GM21619 (cell line): ENCODE data around the gene NOXA1.

Experiments used
- ATAC-seq: cut with Tn5 transposase; IDR thresholded peaks from one replicate; pipeline ENCODE4 v1.9.1; 2021; ENCODE audit not compliant: unreplicated experiment

Gene NOXA1

DNA sequence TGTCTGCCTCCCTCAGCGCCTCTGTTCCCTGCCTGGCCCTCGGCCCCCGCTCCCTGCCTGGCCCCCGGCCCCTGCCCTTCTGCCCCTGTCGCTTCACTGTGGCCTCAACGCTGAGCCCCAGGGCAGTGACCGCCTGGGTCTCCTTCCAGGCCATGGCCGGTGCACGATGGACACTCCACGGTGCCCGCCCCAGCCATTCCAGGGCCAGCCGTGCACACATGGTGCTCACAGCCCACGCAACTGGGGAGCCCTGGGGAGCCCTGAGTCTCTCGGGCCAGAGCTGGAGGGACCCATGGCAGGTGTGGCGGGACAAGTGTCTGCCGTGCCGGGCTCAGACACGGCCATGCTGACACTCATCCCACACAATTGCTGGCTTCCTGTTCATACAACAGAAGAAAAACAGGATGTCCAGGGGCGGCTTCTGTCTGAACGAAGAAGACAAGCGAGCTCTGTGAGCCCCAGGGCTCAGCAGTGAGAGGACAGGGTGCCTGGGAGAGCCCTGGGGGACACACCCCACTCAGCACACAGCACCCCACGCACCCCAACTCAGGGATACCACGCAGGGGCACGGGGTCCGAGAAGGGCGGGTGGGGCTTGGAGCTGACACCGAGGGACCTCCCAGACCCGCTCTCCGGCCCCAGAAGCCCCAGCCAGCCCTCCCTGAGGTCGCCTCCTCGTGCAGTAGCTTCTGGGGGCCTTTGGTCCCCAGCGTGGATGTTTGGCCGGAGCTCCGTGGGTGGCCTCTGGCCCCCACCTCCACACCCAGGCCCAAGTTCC lies 35.9 kb upstream of the NOXA1 start:
- no peak for ATAC-seq

DNA sequence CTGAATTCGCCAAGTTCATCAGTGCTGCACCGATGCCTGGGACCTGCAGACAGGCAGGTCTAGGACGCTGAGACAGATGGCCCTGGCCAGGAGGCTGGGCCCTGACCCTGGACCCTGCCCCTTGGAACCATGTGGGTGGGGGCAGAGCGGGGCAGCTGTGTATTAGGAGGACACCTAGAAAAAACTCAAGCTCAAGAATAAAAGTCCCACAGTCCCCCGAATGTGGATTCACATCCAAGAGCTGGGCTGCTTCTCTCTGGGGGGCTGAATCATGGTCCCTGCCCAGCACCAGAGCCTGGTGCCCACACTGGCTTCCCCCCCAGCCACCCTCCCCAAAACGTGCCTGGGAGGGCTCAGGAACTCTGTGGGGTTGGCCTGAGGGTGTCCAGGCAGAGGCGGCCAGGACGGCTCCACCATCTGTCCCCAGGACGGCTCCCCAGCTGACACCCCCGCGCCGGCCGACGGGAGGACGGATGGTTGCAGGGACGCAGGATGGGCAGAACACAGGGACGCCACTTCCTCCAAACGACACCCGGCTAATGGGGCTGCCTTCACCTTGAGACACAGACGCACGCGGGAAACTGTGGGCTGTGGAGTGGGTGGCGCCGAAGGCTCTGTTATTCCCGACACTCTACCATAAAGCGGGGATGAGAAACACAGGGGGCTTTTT lies 35.2 kb upstream of the NOXA1 start:
- no peak for ATAC-seq

DNA sequence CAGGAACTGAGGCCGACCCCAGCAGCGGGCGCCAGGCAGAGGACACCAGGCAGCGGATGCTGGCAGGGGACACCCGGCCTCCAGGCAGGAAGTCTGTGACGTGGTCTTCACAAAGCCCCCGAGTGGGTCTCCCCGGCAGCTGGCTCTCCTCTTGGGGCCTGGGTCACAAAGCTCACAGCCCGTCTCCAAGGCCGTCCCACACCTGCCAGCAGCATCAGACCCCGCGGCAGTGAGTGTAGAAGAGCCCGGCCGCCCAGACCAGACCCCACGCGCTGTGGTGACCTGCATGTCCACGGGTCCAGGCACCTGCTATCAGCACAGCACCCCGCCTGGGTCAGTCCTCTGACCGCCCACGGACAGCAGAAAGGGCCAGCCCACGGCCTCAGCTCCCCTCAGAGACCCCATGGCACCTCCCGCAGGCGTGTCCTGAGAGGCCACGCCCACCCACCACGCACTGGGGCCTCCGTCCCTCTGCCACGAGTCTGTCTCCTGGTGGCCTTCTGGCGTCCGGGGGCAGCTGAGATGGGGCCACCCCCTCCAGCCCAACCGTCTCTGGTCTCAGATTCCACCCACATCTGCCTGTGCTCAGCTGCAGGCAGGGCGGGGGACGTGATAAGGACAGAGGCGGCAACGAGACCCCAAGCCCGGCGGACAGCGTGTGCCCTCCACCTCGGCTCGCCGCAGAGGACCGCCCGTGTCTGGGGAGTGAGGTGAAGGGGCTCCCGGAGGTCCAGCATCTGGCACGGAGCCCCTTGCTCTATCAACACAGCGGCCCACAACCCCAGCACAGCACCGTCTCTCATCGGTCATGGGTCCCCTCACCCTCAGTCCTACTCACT lies 34.4 kb upstream of the NOXA1 start:
- ATAC-seq = no peak

DNA sequence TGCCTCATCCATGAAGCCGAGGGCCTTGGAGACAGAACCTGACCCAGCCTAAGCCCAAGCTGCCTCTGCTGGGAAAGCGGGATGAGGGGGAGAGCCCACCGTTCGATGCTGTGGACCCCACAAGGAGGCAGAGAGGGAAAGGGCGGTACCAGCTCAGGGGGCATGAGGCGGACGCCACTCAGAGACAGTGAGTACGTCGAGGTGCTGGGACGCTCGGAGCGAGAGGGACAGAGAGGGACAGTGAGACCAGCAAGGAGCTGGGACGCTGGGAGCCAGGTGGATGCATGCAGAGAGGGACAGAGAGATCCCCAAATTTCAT lies 33.8 kb upstream of the NOXA1 start:
- no peak for ATAC-seq

DNA sequence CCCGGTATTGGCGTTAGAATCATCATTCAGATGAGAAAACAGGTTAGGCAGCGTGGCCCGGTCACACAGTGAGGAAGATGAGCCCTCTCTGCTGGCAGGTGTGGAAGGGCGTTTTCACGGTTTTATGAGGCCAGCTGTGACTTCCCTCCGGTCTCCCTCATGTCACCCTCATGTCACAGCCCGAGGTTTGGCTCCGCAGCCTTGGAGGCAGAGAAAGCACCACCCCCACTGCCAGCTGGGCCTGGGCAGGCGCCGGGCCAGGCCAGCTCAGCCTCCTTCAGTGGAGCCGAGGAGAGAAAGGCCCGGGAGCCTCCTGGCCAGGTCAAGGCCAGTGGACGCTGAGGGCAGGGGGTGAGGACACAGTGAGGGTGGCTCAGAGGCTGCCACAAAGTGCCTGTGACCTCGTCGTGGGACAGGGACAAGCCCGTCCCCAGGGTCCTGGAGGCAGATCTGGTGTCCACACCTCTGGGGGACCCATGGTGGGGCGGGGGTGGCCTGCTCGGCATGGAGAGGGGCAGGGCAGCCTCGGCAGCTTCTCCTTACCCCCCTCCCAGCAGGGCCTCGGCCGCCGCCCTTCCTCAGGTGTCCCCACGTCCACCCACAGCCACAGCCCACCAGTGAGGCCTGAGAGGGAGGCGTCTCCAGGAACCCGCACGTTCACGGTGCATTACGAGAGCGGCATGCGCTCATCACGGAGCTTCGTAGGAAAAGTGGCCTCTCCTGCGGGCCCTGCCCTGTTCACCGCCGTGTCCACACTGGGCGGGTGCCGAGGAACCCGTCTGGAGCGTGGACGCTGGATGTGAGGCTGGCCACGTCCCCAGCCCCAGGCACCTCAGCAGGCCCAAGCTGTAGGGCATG lies 32.4 kb upstream of the NOXA1 start:
- no peak for ATAC-seq

DNA sequence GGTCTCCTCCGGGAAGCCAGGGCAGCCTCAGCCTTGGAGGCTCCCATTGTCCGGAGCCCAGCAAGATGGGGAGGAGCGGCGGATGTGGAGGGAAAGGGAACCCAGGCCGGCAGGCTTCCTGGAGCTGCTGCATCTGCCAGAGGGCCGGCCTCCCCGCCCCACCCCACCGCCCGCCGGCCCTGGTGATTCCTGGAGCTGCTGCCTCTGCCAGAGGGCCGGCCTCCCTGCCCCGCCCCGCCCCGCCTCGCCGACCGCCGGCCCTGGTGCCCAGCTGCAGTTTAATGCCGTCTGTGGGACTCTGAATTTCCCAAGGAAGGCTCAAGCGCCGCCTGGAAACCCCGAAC lies 31.8 kb upstream of the NOXA1 start:
- no peak for ATAC-seq

DNA sequence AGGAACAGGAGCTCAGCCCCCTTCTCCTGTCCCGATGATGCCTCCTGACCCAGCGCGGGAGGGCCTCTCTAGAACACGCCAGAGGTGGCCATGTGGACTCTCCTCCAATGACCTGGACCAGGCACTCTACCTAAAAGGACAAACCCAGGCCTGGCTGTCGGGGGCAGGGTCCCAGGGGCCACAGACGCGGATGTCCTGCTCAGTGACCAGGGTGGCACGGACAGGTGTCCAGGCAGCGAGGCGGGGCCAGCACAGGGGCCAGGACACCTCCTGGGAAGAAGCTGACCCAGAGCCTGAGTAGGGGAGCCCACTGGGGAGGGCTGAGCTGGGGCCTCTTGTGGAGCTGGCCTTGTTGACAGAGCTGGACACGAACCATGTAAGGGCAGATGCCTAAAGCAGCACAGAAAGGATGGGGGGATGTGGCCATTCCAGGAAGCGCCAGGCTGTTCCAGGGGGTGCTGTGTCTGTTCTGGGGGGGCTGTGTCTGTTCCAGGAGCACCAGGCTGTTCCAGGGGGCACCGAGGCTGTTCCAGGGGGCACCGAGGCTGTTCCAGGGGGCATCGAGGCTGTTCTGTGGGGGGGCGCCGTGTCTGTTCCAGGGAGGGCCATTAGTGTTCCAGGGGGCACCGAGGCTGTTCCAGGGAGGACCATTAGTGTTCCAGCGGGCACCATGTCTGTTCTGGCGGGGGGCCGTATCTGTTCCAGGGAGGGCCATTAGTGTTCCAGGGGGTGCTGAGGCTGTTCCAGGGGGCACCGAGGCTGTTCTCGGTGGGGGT lies 30.8 kb upstream of the NOXA1 start:
- ATAC-seq = no peak

DNA sequence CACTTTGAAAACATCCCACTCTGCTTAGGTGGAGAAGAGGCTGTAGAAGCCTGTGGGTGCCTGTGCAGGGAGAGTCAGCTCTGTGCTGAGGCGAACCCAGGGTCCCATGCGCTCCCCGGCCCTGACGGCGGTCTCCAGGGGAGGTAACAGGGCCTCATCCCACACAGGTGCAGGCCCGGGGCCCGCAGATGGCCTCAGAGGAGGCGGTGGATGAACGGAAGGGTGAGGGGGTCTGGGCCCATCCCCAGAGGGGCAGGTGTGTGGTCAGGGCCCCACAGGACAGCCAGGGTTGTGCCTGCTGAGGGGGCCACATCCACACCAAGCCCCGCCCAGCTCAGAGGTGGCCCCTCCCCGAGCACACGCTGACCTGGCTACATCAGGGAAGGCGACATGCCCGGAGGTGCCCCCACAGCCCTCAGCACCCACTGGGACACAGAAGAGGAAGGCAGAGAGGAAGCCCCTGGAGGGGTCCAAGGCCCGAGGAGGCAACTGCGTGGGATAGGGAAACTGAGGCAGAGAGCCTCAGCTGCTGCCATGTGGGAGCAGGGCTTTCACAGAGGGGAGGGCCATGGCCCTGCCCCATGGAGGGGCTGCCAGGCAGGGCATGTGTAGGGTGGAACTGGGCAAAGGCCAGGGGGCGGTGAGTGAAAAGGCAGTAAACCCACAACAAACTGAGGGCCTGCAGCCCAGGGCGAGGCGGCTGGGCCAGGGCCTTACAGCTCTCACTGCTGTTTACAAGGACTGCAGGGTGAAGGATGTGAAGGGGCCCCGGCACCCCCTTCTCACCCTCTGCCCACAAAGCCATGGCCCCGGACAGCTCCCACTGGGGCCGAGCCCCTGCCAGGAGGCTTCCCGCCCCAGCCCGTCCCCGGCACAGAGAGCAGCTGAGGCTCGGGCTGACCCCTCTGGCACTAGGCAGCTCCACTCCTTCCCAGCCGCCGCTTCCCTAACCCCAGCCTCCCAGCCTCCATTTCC lies 29.7 kb upstream of the NOXA1 start:
- no peak for ATAC-seq

DNA sequence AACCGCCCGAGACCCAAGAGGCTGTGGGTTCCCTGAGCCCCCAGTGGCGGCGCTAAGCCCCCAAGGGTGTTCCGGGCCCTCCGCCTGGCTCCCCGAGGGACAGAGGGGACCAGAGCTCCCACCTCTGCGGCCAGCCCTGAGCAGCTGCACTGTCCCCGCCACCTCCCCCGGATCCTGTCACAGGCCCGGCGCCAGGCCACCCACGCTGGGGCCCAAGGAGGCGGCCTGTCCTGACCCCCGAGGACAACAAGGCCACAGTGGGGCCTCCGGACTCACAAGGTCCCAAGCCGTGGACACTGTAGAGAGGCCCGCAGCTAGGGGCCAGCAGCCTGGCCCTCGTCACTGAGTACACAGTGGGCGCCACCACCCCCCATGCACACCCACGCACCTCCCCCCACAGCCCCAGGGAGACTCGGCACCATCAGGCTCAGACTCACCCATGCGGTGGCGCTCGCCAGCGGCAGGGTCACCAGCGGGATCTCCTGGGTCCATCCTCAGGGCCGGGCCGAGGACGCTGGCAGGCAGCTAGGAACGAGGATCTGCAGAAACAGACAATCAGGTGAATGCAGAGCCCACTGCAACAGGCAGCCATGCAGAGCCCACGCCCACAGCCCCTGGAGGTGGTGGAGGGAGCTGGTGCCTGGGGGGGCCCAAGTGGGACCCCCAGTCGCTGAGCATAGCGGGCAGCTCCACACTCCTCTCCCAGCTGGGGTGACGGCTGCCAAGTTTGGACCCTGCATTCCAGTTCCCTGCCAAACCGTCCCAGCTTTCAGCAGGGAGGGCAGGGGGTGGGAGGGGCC lies 28.1 kb upstream of the NOXA1 start:
- ATAC-seq = no peak

DNA sequence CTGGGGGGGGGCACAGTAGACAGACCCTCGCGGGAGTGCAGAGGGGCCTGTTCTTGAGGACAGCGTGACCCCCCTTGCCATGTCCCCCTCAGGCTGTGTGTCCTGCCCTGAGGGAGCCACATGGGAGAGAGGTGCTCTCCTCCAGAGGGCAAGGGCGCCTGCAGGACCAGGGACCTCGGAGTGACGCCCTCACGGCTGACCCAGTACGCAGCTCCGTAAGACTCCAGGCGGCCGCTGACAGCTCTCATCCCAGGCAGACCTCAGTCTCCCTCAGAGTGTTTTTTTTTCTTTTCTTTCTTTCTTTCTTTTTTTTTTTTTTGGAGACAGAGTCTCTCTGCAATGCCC lies 27.6 kb upstream of the NOXA1 start:
- ATAC-seq = no peak

DNA sequence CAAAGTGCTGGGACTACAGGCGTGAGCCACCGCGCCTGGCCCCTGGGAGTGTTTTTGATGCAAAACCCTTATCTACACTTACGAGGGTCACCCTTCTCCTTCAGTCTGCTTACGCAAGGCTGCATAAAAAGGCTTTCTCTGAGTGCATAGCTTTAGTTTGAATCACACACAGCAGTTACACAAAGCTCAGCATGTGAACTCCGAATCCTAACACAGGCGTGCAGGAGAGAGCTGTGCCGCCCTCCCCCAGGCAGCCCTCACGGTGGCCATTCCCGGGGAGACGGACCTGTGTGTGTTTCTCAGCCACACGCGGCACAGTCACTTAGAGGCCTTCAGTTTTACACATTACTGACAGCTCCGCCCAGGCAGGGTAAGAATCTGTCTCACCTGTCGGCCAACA lies 27.0 kb upstream of the NOXA1 start:
- no peak for ATAC-seq

DNA sequence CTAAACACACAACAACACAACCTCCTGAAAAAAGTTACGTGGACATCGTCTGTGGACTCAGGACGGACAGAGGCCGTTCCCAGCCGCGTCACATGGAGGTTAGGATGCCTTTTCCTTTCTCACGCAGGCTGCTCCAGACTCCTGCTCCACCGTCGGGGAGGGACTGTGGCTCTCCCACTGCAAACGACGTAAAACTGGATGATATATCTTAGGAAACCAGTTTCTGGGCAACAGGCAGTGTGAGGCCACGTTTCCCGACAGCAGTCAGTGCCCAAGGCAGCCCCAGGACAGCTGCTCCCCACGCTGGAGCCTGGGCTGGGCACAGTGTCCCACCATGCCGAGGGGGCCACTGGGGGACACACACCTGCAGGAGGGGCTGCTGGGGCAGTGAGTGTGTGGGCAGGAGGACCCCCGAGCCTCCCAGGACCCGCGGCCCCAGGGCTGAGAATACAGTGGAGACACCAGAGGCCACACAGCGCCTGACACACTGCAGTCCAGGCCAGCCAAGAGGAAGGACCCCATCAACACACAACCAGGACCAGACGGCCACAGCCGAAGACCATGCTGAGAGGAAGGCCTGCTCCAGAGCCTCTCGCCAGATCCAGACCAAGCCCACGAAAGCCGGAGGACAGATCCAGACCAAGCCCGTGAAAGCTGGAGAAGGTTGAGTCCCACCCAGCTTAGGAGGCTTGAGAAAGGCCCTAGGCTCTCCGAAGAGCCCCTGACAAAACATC lies 26.4 kb upstream of the NOXA1 start:
- no peak for ATAC-seq

DNA sequence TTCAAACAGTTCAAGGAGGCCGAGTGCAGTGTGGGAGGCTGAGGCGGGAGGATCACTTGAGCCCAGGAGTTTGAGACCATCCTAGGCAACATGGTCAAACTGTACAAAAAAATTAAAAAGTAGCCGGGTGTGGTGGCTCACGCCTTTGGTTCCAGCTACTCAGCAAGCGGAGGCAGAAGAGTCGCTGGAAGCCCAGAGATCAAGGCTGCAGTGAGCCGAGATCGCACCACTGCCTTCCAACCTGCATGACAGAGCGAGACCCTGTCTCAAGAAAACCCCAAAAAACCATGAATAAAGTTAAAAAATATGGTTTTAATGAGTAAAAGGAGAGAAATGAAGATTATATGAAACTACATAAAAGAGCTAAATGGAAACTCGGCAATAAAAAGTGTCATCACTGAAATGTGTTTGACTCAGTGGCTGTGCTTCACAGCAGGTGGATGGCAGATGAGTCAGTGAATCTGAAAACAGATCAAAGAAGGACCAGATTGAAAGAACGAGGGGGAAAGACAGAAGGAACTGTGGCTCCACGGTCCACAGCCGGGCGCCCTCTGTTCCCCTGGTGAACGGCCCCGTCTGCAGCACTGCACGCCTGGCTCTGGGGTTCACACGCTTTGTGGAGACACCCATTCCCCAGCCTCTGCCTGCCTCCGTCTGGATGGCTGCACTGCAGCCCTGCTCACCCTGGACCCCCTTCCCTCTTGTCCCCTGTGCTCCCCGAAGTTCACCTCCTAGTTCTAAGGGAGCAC lies 25.3 kb upstream of the NOXA1 start:
- no peak for ATAC-seq

DNA sequence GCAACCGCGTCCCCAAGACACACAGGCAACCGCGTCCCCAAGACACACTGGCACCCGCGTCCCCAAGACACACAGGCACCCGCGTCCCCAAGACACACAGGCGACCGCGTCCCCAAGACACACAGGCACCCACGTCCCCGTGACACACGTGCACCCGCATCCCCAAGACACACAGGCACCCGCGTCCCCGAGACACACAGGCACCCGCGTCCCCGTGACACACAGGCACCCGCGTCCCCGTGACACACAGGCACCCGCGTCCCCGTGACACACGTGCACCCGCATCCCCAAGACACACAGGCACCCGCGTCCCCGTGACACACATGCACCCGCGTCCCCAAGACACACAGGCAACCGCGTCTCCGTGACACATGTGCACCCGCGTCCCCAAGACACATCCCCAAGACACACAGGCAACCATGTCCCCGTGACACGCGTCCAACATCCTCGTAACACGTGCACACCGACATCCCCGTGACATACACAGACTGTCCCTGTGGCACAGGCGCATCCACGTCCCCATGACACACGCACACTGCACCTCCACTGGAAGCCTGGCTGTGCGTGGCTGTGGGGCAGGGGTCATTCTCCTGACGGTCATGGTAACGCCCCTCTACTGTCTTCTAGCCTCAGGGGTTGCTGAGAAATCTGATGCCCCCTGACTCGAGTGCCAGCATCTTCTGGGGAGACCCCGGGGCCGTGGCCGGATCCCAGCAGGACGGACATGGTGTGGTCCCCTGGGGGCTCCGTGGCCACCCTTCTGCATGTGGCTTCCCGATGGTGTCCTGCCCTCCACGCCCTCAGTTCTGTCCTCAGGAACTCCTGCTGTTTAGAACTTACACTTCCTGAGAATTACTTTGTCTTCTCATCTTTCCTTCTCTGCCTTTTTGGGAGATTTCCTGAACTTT lies 24.4 kb upstream of the NOXA1 start:
- no peak for ATAC-seq

DNA sequence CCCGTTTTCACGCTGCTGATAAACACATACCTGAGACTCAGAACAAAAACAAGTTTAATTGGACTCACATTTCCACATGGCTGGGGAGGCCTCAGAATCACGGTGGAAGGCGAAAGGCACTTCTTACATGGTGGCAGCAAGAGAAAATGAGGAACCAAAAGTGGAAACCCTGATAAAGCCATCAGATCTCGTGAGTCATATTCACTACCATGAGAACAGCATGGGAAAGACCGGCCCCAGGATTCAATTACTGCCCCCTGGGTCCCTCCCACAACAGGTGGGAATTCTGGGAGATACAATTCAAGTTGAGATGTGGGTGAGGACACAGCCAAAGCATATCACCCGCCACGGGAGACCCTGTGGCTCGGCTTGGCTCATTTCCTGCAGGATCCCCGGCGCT lies 20.4 kb upstream of the NOXA1 start:
- no peak for ATAC-seq

DNA sequence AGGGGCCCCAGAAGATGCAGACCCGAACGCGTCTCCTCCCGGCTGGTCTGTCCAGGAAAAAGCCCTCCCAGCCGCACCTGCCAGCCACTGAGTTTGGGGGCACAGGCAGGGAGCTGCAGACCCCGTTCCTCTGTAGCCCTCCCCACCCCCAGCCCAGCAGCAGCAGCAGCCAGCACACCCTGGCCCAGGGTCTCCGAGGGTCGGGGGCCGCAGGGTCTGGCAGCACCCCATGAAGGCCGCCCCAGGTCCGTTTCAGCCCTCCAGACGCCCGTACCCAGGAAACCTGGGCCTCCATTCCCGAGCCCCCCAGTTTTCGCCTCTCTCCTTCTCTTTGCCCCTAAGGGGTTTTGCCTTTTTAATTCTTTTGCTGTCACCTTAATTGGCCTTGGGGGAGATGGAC lies 19.9 kb upstream of the NOXA1 start:
- no peak for ATAC-seq
